Right lobe of liver (tissue), 4 donors: ENCODE measurements around the gene NR1H4.
"Not testable (repeated sequence)": the region's sequence is repeated elsewhere in the genome, so short reads cannot be mapped to it uniquely, and the experiment has no call there.

ENCODE experiments used
- CTCF ChIP-seq, 4 donors: fragments of 200-600 bp in 3 of 4; fragments of 450-650 bp in 1 of 4; IDR thresholded peaks; one replicate each; pipeline versions ENCODE4 v1.5.1 to v1.8.0; 2016 to 2022; ENCODE audit warnings: antibody characterized with exemption in 4 of 4, mild to moderate bottlenecking in 2 of 4
- POLR2A ChIP-seq: fragments of 450-650 bp; IDR thresholded peaks from one replicate; pipeline ENCODE4 v1.6.1; 2017; ENCODE audit warnings: antibody characterized with exemption, mild to moderate bottlenecking
- donor health status: DM: no; HTN: no; CAD: no.
- donor health status: DM: no; HTN: no; CAD: no.
- donor health status: DM: no; HTN: yes; CAD: no.

- not testable (repeated sequence) for TF ChIP-seq CTCF (IDR thresholded peaks at IDR 0.05); POLR2A
Observed at GRCh38 chr12:100602997-100603396, 129.3 kb downstream of the NR1H4 start.
